ENCODE data around the gene MAGI3. TPM values are rescaled to one million over a fixed set of nuclear protein-coding genes. Genes with fewer than 3 reads are reported as not detected.
A peak's percentile ranks its signal among the peaks of the same experiment; 100 is the strongest.

The MAGI3 gene
- polyA plus RNA-seq, 2 donors = 7.8 to 11.7 TPM

- Histone ChIP-seq H3K9me3 (ENCODE audit: control insufficient read depth in 2 of 2, insufficient read depth in 1 of 2, low read depth in 1 of 2, low read length in 1 of 2) (peaks cover 0 to 2% of the 10 kb centered on the region in 2 donors), H3K4me1 (ENCODE audit: control insufficient read depth in 2 of 2, insufficient read depth in 2 of 2, low read length in 1 of 2) (no peaks in the 10 kb centered on the region), H3K36me3 (ENCODE audit: control insufficient read depth in 2 of 2, insufficient read depth in 2 of 2, low read length in 1 of 2) (no peaks in the 10 kb centered on the region), H3K27ac (ENCODE audit: low read depth in 2 of 2, low read length in 1 of 2) (no peak overlapping the region), H3K27me3 (ENCODE audit: control insufficient read depth in 1 of 2, insufficient read depth in 2 of 2, low read length in 2 of 2) (no peaks in the 10 kb centered on the region), H3K4me3 (ENCODE audit: low read depth in 1 of 2, low read length in 2 of 2) (no peak overlapping the region)
- WGBS, 2 donors = 98 to 100% methylated on average over 1 of the region's 1 CpG
Measured at GRCh38 chr1:113388017-113388620, 2.2 kb upstream of the MAGI3 start.

GRCh38 chr1:113388621-113389358 lies 1.5 kb upstream of the MAGI3 start:
- H3K4me1 ChIP-seq (ENCODE audit: control insufficient read depth in 2 of 2, insufficient read depth in 2 of 2, low read length in 1 of 2) = no peaks in the 10 kb centered on the region
- H3K9me3 ChIP-seq (ENCODE audit: control insufficient read depth in 2 of 2, insufficient read depth in 1 of 2, low read depth in 1 of 2, low read length in 1 of 2) = peaks cover 0 to 2% of the 10 kb centered on the region in 2 donors
- H3K27ac ChIP-seq (ENCODE audit: low read depth in 2 of 2, low read length in 1 of 2) = no peak overlapping the region
- H3K27me3 ChIP-seq (ENCODE audit: control insufficient read depth in 1 of 2, insufficient read depth in 2 of 2, low read length in 2 of 2) = no peaks in the 10 kb centered on the region
- 24% methylated on average over 8 of the region's 8 CpGs for WGBS, 2 donors
- no peaks in the 10 kb centered on the region for H3K36me3 ChIP-seq (ENCODE audit: control insufficient read depth in 2 of 2, insufficient read depth in 2 of 2, low read length in 1 of 2)
- H3K4me3 ChIP-seq (ENCODE audit: low read depth in 1 of 2, low read length in 2 of 2) = peak overlapping the region in 1 of 2 donors; percentile 80

- Histone ChIP-seq H3K36me3 (ENCODE audit: control insufficient read depth in 2 of 2, insufficient read depth in 2 of 2, low read length in 1 of 2) (no peaks in the 10 kb centered on the region), H3K4me3 (ENCODE audit: low read depth in 1 of 2, low read length in 2 of 2) (peak overlapping the region; percentile 80 to 85), H3K4me1 (ENCODE audit: control insufficient read depth in 2 of 2, insufficient read depth in 2 of 2, low read length in 1 of 2) (no peaks in the 10 kb centered on the region), H3K27me3 (ENCODE audit: control insufficient read depth in 1 of 2, insufficient read depth in 2 of 2, low read length in 2 of 2) (no peaks in the 10 kb centered on the region), H3K9me3 (ENCODE audit: control insufficient read depth in 2 of 2, insufficient read depth in 1 of 2, low read depth in 1 of 2, low read length in 1 of 2) (peaks cover 0 to 2% of the 10 kb centered on the region in 2 donors), H3K27ac (ENCODE audit: low read depth in 2 of 2, low read length in 1 of 2) (peak overlapping the region; percentile 86 to 94)
- 3 to 5% methylated on average over 13 of the region's 13 CpGs for WGBS, 2 donors
Measured at GRCh38 chr1:113389359-113389952, 859 bp upstream of the MAGI3 start.

- 0 to 1% methylated on average over 56 to 74 of the region's 74 CpGs for WGBS, 2 donors
- Histone ChIP-seq H3K36me3 (ENCODE audit: control insufficient read depth in 2 of 2, insufficient read depth in 2 of 2, low read length in 1 of 2) (no peaks in the 10 kb centered on the region), H3K27me3 (ENCODE audit: control insufficient read depth in 1 of 2, insufficient read depth in 2 of 2, low read length in 2 of 2) (no peaks in the 10 kb centered on the region), H3K4me3 (ENCODE audit: low read depth in 1 of 2, low read length in 2 of 2) (peak overlapping the region; percentile 80 to 85), H3K4me1 (ENCODE audit: control insufficient read depth in 2 of 2, insufficient read depth in 2 of 2, low read length in 1 of 2) (no peaks in the 10 kb centered on the region), H3K27ac (ENCODE audit: low read depth in 2 of 2, low read length in 1 of 2) (peak overlapping the region; percentile 86 to 89), H3K9me3 (ENCODE audit: control insufficient read depth in 2 of 2, insufficient read depth in 1 of 2, low read depth in 1 of 2, low read length in 1 of 2) (peaks cover 0 to 2% of the 10 kb centered on the region in 2 donors)
Measured at GRCh38 chr1:113390871-113391648, 745 bp downstream of the MAGI3 start.

- no peaks in the 10 kb centered on the region for H3K36me3 ChIP-seq (ENCODE audit: control insufficient read depth in 2 of 2, insufficient read depth in 2 of 2, low read length in 1 of 2)
- H3K4me1 ChIP-seq (ENCODE audit: control insufficient read depth in 2 of 2, insufficient read depth in 2 of 2, low read length in 1 of 2) = no peaks in the 10 kb centered on the region
- H3K4me3 ChIP-seq (ENCODE audit: low read depth in 1 of 2, low read length in 2 of 2) = peak overlapping the region; percentile 80 to 85
- no peaks in the 10 kb centered on the region for H3K27me3 ChIP-seq (ENCODE audit: control insufficient read depth in 1 of 2, insufficient read depth in 2 of 2, low read length in 2 of 2)
- H3K27ac ChIP-seq (ENCODE audit: low read depth in 2 of 2, low read length in 1 of 2) = peak overlapping the region; percentile 50 to 89
- 8 to 9% methylated on average over 9 of the region's 9 CpGs for WGBS, 2 donors
- H3K9me3 ChIP-seq (ENCODE audit: control insufficient read depth in 2 of 2, insufficient read depth in 1 of 2, low read depth in 1 of 2, low read length in 1 of 2) = peaks cover 0 to 1% of the 10 kb centered on the region in 2 donors
Measured at GRCh38 chr1:113391649-113392271, 1.4 kb downstream of the MAGI3 start.

GRCh38 chr1:113392541-113393128 lies 2.3 kb downstream of the MAGI3 start:
- no peaks in the 10 kb centered on the region for H3K9me3 ChIP-seq (ENCODE audit: control insufficient read depth in 2 of 2, insufficient read depth in 1 of 2, low read depth in 1 of 2, low read length in 1 of 2)
- no peaks in the 10 kb centered on the region for H3K27me3 ChIP-seq (ENCODE audit: control insufficient read depth in 1 of 2, insufficient read depth in 2 of 2, low read length in 2 of 2)
- no peak overlapping the region for H3K27ac ChIP-seq (ENCODE audit: low read depth in 2 of 2, low read length in 1 of 2)
- no peaks in the 10 kb centered on the region for H3K36me3 ChIP-seq (ENCODE audit: control insufficient read depth in 2 of 2, insufficient read depth in 2 of 2, low read length in 1 of 2)
- WGBS, 2 donors = 34 to 49% methylated on average over 3 of the region's 3 CpGs
- H3K4me3 ChIP-seq (ENCODE audit: low read depth in 1 of 2, low read length in 2 of 2) = peak overlapping the region in 1 of 2 donors; percentile 80
- H3K4me1 ChIP-seq (ENCODE audit: control insufficient read depth in 2 of 2, insufficient read depth in 2 of 2, low read length in 1 of 2) = no peaks in the 10 kb centered on the region

- H3K27me3 ChIP-seq (ENCODE audit: control insufficient read depth in 1 of 2, insufficient read depth in 2 of 2, low read length in 2 of 2) = no peaks in the 10 kb centered on the region
- WGBS, 2 donors = 60 to 83% methylated on average over 4 of the region's 4 CpGs
- H3K27ac ChIP-seq (ENCODE audit: low read depth in 2 of 2, low read length in 1 of 2) = no peak overlapping the region
- H3K4me1 ChIP-seq (ENCODE audit: control insufficient read depth in 2 of 2, insufficient read depth in 2 of 2, low read length in 1 of 2) = no peaks in the 10 kb centered on the region
- H3K4me3 ChIP-seq (ENCODE audit: low read depth in 1 of 2, low read length in 2 of 2) = peak overlapping the region in 1 of 2 donors; percentile 20
- H3K36me3 ChIP-seq (ENCODE audit: control insufficient read depth in 2 of 2, insufficient read depth in 2 of 2, low read length in 1 of 2) = no peaks in the 10 kb centered on the region
- no peaks in the 10 kb centered on the region for H3K9me3 ChIP-seq (ENCODE audit: control insufficient read depth in 2 of 2, insufficient read depth in 1 of 2, low read depth in 1 of 2, low read length in 1 of 2)
Measured at GRCh38 chr1:113394043-113394862, 3.9 kb downstream of the MAGI3 start.

GRCh38 chr1:113394863-113395259 lies 4.5 kb downstream of the MAGI3 start:
- WGBS, 2 donors = 86 to 95% methylated on average over 1 of the region's 1 CpG
- Histone ChIP-seq H3K4me1 (ENCODE audit: control insufficient read depth in 2 of 2, insufficient read depth in 2 of 2, low read length in 1 of 2) (no peaks in the 10 kb centered on the region), H3K36me3 (ENCODE audit: control insufficient read depth in 2 of 2, insufficient read depth in 2 of 2, low read length in 1 of 2) (no peaks in the 10 kb centered on the region), H3K27ac (ENCODE audit: low read depth in 2 of 2, low read length in 1 of 2) (no peak overlapping the region), H3K27me3 (ENCODE audit: control insufficient read depth in 1 of 2, insufficient read depth in 2 of 2, low read length in 2 of 2) (no peaks in the 10 kb centered on the region), H3K4me3 (ENCODE audit: low read depth in 1 of 2, low read length in 2 of 2) (no peak overlapping the region), H3K9me3 (ENCODE audit: control insufficient read depth in 2 of 2, insufficient read depth in 1 of 2, low read depth in 1 of 2, low read length in 1 of 2) (no peaks in the 10 kb centered on the region)
